GM23338 (cell line): ENCODE data around the gene MAZ. TPM values are rescaled to one million over a fixed set of nuclear protein-coding genes. Genes with fewer than 3 reads are reported as not detected.

Source experiments
- ATAC-seq: fragments of 200-7000 bp; cut with Tn5 transposase; 3 replicates; pipeline ENCODE4 v1.9.1; 2020
- DNase-seq: peaks from one replicate; pipeline ENCODE4 v3.0.0-alpha.2; 2015; ENCODE audit warnings: low spot score
- H2AFZ ChIP-seq: fragments of 200-600 bp; sonication (generic); 2 replicates; pipeline ENCODE4 v1.8.0; 2016; ENCODE audit warnings: antibody characterized with exemption, mild to moderate bottlenecking, moderate library complexity
- H3F3A ChIP-seq: fragments of 200-600 bp; sonication (generic); replicated peaks from 2 replicates; pipeline ENCODE4 v1.8.0; 2017; ENCODE audit warnings: antibody characterized with exemption, mixed run types, low read depth
- H3K27ac ChIP-seq: fragments of 200-600 bp; sonication (generic); 2 replicates; pipeline ENCODE4 v1.6.1; 2016; ENCODE audit warnings: low read depth
- H3K27me3 ChIP-seq: fragments of 200-600 bp; sonication (generic); 2 replicates; pipeline ENCODE4 v1.8.0; 2016; ENCODE audit warnings: mild to moderate bottlenecking, mixed run types, moderate library complexity; ENCODE audit not compliant: insufficient read depth
- H3K36me3 ChIP-seq: fragments of 200-600 bp; sonication (generic); 2 replicates; pipeline ENCODE4 v1.8.0; 2016; ENCODE audit warnings: mild to moderate bottlenecking; ENCODE audit not compliant: insufficient read depth
- H3K4me1 ChIP-seq: fragments of 200-600 bp; sonication (generic); 2 replicates; pipeline ENCODE4 v1.8.0; 2016; ENCODE audit warnings: mild to moderate bottlenecking, moderate library complexity; ENCODE audit not compliant: insufficient read depth
- H3K4me2 ChIP-seq: fragments of 200-600 bp; sonication (generic); 2 replicates; pipeline ENCODE4 v1.7.1; 2017; ENCODE audit warnings: mixed run types
- H3K4me3 ChIP-seq: fragments of 200-600 bp; sonication (generic); 2 replicates; pipeline ENCODE4 v1.6.1; 2016; ENCODE audit warnings: mixed run types
- H3K79me2 ChIP-seq: fragments of 200-600 bp; sonication (generic); replicated peaks from 2 replicates; pipeline ENCODE4 v1.8.0; 2017; ENCODE audit warnings: mild to moderate bottlenecking; ENCODE audit not compliant: insufficient read depth
- H3K9me2 ChIP-seq: fragments of 200-600 bp; sonication (generic); 2 replicates; pipeline ENCODE4 v1.8.0; 2017; ENCODE audit not compliant: insufficient read depth
- H4K20me1 ChIP-seq: fragments of 200-600 bp; sonication (generic); replicated peaks from 2 replicates; pipeline ENCODE4 v1.8.0; 2017; ENCODE audit warnings: mild to moderate bottlenecking; ENCODE audit not compliant: insufficient read depth
- H3K27ac Mint-ChIP-seq: 2 replicates; pipeline ENCODE4 v1.8.0; 2020; ENCODE audit warnings: inconsistent platforms, mild to moderate bottlenecking, moderate library complexity, mixed read lengths
- H3K27me3 Mint-ChIP-seq: 3 replicates; pipeline ENCODE4 v1.8.0; 2022; ENCODE audit warnings: low read depth, mild to moderate bottlenecking, moderate library complexity, mixed read lengths, inconsistent platforms; ENCODE audit not compliant: insufficient read depth, poor library complexity
- H3K36me3 Mint-ChIP-seq: 3 replicates; pipeline ENCODE4 v1.8.0; 2021; ENCODE audit warnings: low read depth, mild to moderate bottlenecking, inconsistent platforms, moderate library complexity, mixed read lengths
- H3K4me1 Mint-ChIP-seq: 3 replicates; pipeline ENCODE4 v1.8.0; 2020; ENCODE audit warnings: mild to moderate bottlenecking, inconsistent platforms, mixed read lengths
- H3K4me3 Mint-ChIP-seq: 3 replicates; pipeline ENCODE4 v1.8.0; 2021; ENCODE audit warnings: moderate library complexity, mild to moderate bottlenecking, inconsistent platforms, mixed read lengths
- H3K9me3 Mint-ChIP-seq: 3 replicates; pipeline ENCODE4 v1.8.0; 2020; ENCODE audit warnings: moderate library complexity, mild to moderate bottlenecking, inconsistent platforms, mixed read lengths
- CREB1 ChIP-seq: fragments of 250-450 bp; sonication (Bioruptor Pico); IDR thresholded peaks from 2 replicates; pipeline ENCODE4 v1.5.0; 2020; ENCODE audit warnings: low read depth, mild to moderate bottlenecking, moderate library complexity
- CTCF ChIP-seq, 2 experiments: fragments of 200-600 bp in 1 of 2; sonication (generic) in 1 of 2; conservative IDR thresholded peaks; 2 replicates each; pipeline versions ENCODE4 v1.5.1 to v1.6.1; 2016 to 2017; ENCODE audit warnings: antibody characterized with exemption in 2 of 2, low read depth in 2 of 2, mild to moderate bottlenecking in 2 of 2, moderate library complexity in 1 of 2
- ETS1 ChIP-seq: IDR thresholded peaks from 2 replicates; pipeline ENCODE4 v1.6.1; 2016; ENCODE audit warnings: antibody characterized with exemption
- EZH2 ChIP-seq: fragments of 200-600 bp; sonication (generic); IDR thresholded peaks from one replicate; pipeline ENCODE4 v1.8.0; 2017; ENCODE audit warnings: antibody characterized with exemption, mild to moderate bottlenecking, low read depth; ENCODE audit not compliant: unreplicated experiment
- EZH2phosphoT487 ChIP-seq: fragments of 200-600 bp; sonication (generic); IDR thresholded peaks from one replicate; pipeline ENCODE4 v1.8.1; 2018; ENCODE audit warnings: antibody characterized with exemption; ENCODE audit not compliant: unreplicated experiment
- JUNB ChIP-seq: IDR thresholded peaks from one replicate; pipeline ENCODE4 v1.6.1; 2016; ENCODE audit warnings: antibody characterized with exemption; ENCODE audit not compliant: unreplicated experiment
- NANOG ChIP-seq: IDR thresholded peaks from 2 replicates; pipeline ENCODE4 v1.6.1; 2016; ENCODE audit warnings: antibody characterized with exemption, borderline replicate concordance
- POLR2AphosphoS5 ChIP-seq: IDR thresholded peaks from 2 replicates; pipeline ENCODE4 v1.6.1; 2016; ENCODE audit warnings: antibody characterized with exemption, low read depth
- REST ChIP-seq: IDR thresholded peaks from one replicate; pipeline ENCODE4 v1.6.1; 2018; ENCODE audit warnings: antibody characterized with exemption; ENCODE audit not compliant: unreplicated experiment
- STAT1 ChIP-seq: IDR thresholded peaks from one replicate; pipeline ENCODE4 v1.6.1; 2016; ENCODE audit warnings: antibody characterized with exemption; ENCODE audit not compliant: unreplicated experiment
- ZNF114 ChIP-seq: fragments of 250-450 bp; sonication (Bioruptor Pico); IDR thresholded peaks from 2 replicates; pipeline ENCODE4 v1.5.0; 2020; ENCODE audit warnings: mild to moderate bottlenecking, moderate library complexity
- ZNF331 ChIP-seq: fragments of 250-450 bp; sonication (Bioruptor Pico); IDR thresholded peaks from 2 replicates; pipeline ENCODE4 v1.5.0; 2020; ENCODE audit warnings: low read depth, mild to moderate bottlenecking, moderate library complexity
- ZNF462 ChIP-seq: fragments of 250-450 bp; sonication (Bioruptor Pico); IDR thresholded peaks from 2 replicates; pipeline ENCODE4 v1.5.0; 2020; ENCODE audit warnings: mild to moderate bottlenecking, moderate library complexity
- polyA plus RNA-seq: library from polyadenylated mRNA; unstranded; fragments of >200 nt; fragmentation: Nextera tagmentation; extraction: Ambion mirVana; gene quantifications from 2 replicates; pipeline ENCODE4 v1.2.1, GENCODE V29; 2016
- total RNA-seq: library from RNA; depleted of rRNA; stranded (reverse); fragments of >200 nt; shearing (Covaris generic); gene quantifications from 2 replicates; pipeline ENCODE4 v1.2.3, GENCODE V29; 2014

MAZ gene
- total and polyA plus RNA-seq, 2 experiments from 2014 or later: 155 to 270 TPM

GRCh38 chr16:29770250-29770929, 35.9 kb upstream of the MAZ start:
- Histone ChIP-seq H4K20me1 (no peaks in the 10 kb centered on the region), H3K9me2 (no peaks in the 10 kb centered on the region), H3K27ac (no peak overlapping the region), H3K4me3 (no peak overlapping the region), H3F3A (no peaks in the 10 kb centered on the region), H3K4me2 (no peak overlapping the region), H3K4me1 (no peaks in the 10 kb centered on the region), H2AFZ (peak overlapping the region; percentile 23; the same call in 1 of the 2 replicates), H3K27me3 (no peaks in the 10 kb centered on the region), H3K36me3 (no peaks in the 10 kb centered on the region), H3K79me2 (no peaks in the 10 kb centered on the region)
- no peak for ATAC-seq
- peaks cover 6% of the 10 kb centered on the region; the same call in 1 of the 3 replicates for H3K4me1 Mint-ChIP-seq
- no peak for TF ChIP-seq POLR2AphosphoS5
- no peak for TF ChIP-seq REST
- TF ChIP-seq ETS1: no peak
- TF ChIP-seq ZNF462 (CRISPR knock-in tag): no peak
- TF ChIP-seq ZNF114: no peak
- TF ChIP-seq JUNB: no peak
- no peak for TF ChIP-seq STAT1
- no peak for TF ChIP-seq NANOG
- TF ChIP-seq ZNF331: no peak
- no peak for TF ChIP-seq CREB1 (CRISPR knock-in tag)
- TF ChIP-seq CTCF (conservative IDR thresholded peaks at IDR 0.05; ENCODE audit: low read depth in 2 of 2): no peak
- no peak for TF ChIP-seq EZH2
- TF ChIP-seq EZH2phosphoT487: no peak
- no peak overlapping the region for H3K27ac Mint-ChIP-seq
- no peak overlapping the region for H3K4me3 Mint-ChIP-seq
- H3K9me3 Mint-ChIP-seq: no peaks in the 10 kb centered on the region; the same call in 2 of the 3 replicates
- DNase-seq: no peak
- no peaks in the 10 kb centered on the region for H3K36me3 Mint-ChIP-seq
- peaks cover 7% of the 10 kb centered on the region for H3K27me3 Mint-ChIP-seq
